Stimulated activated CD4-positive, alpha-beta T cell treated with anti-CD3 and anti-CD28 coated beads, Interleukin-2, amount 100 ng/mL, for 24 hours (primary cell): ENCODE results near the gene MAGI3.
"Not testable (repeated sequence)": the region's sequence is repeated elsewhere in the genome, so short reads cannot be mapped to it uniquely, and the experiment has no call there.

Source experiments
- DNase-seq, 2 donors: peaks; one replicate each; pipeline ENCODE4 v3.0.0-alpha.2; 2020

The MAGI3 gene

DNA sequence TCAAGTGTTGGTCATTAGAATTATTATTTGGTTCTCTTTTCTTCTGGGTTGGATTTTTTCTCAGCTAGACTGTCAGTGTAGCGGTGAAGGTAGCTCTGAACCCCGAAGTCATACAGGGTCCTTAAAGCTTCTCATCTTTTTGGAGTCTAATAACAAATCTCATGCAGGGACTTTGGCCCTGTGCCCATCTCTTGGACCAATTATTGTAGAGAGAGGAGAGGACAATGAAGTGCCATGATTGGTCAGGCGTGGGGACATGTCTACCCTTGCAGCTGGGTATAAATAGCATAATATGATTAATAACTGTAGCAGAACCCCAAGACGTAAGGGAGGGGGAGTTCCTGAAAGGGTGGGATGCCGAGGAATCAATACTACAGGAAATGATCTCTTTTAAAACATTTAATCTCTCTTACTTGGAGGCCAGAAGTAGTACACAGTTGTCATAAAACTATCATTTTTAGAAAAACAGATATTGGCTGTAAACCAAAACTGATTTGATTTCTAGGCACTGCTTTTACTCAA lies 8.8 kb downstream of the MAGI3 start:
- DNase-seq, result no peak

DNA sequence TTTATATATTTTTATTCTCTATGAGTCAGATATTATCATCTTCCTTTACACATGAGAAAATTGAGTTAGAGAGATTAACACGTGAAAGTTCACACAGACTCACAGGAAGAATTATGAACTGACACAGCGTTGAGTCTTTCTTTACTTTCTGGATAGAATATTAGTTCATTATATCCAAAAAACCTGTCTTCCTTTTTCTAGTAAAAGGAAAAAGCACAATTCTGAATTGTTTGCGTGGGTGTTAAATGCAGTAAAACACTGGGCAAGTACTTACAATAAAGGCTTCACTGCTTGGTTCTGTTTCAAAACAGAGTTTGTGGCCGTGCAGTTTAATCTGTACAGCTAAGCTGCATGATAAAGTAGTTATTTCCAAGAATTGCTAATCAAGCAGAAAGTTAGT lies 10.8 kb downstream of the MAGI3 start:
- no peak for DNase-seq

DNA sequence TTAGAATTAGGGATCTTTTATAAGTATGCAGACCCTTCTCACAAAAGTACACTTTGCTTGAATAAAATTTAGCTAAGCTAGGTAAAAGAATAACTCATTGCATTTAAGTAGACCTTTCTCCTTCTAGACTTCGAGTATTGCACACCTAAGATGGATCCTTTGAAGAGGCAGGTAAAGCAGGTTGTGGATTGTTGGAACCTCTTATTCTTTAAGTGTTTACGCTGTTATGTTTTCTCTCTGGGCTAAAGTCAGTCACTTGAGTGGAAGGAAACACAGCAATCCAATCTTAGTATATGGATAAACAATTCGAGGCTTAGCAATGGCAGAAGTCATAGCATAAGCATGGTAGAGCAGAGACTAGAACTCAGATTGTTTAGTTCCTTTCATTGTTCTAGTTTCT lies 11.4 kb downstream of the MAGI3 start:
- no peak for DNase-seq

DNA sequence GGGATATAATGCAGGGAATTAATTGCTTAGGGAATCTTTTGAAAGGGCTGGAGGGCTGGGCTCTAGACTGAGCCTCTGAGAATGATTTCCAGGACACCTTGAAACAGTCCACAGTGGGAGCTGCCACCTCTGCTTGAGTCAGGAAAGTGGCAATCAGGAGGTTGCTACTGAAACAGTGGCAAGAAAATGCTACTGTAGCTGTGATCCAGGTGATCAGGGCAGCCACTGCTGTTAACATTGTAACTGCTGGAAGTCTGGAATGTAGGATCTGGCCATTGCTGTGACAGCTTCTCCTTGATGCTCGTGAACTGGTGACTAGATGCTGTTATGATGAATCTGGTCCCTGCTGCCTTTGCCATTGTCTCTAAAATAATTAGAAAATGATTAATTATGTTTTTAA lies 12.8 kb downstream of the MAGI3 start:
- no peak for DNase-seq

DNA sequence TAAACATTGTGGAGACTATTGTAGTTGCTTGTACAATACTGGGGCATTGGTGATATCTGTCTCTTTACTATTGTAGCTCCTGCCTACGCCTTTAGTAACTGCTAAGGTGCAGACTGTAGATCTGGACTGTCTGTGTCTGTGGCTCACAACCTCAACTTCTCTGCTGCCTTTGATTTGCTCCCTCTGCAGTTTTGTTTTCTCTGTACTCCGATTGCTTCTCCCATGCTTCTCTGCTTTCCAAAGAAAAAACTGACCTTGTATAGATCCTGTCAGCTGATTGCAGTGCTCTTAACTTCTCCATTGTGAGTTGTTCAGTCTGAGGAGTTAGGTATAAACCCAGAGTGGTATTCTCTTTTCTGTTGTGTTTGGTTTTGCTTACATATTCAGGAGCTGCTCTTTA lies 15.3 kb downstream of the MAGI3 start:
- DNase-seq, result no peak

DNA sequence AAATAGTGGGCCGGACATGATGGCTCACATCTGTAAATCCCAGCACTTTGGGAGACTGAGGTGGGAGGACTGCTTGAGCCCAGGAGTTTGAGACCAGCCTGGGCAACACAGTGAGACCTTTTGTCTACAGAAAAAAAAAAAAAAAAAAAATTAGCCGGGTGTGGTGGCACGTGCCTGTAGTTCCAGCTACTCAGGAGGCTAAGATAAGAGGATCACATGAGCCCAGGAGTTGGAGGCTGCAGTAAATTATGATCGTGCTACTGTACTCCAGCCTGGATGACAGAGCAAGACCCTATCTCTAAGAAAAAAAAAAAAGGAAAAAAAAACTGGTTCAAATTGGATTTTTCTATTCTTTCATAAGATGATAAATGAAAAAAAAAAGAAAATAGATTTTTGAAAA lies 15.8 kb downstream of the MAGI3 start:
- DNase-seq, result not testable (repeated sequence)

DNA sequence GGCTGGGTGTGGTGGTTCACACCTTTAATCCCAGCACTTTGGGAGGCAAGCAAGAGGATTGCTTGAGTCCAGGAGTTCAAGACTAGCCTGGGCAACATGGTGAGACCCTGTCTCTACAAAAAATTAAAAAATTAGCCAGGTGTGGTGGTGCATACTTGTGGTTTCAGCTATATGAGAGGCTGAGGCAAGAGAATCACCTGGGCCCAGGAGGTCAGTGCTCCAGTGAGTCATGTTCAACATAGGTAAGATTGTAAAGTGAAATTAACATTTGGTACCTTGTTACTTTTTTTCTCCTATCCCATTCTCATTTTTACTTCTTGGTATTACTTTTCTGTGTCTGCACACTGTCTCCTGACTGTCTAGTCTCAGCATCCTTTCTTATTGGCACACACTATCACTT lies 19.0 kb downstream of the MAGI3 start:
- no peak for DNase-seq

DNA sequence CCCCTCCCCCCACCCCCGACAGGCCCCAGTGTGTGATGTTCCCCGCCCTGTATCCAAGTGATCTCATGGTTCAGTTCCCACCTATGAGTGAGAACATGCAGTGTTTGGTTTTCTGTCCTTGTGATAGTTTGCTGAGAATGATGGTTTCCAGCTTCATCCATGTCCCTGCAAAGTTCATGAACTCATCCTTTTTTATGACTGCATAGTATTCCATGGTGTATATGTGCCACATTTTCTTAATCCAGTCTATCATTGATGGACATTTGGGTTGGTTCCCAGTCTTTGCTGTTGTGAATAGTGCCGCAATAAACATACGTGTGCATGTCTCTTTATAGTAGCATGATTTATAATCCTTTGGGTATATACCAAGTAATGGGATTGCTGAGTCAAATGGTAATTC lies 21.7 kb downstream of the MAGI3 start:
- DNase-seq, result not testable (repeated sequence)

DNA sequence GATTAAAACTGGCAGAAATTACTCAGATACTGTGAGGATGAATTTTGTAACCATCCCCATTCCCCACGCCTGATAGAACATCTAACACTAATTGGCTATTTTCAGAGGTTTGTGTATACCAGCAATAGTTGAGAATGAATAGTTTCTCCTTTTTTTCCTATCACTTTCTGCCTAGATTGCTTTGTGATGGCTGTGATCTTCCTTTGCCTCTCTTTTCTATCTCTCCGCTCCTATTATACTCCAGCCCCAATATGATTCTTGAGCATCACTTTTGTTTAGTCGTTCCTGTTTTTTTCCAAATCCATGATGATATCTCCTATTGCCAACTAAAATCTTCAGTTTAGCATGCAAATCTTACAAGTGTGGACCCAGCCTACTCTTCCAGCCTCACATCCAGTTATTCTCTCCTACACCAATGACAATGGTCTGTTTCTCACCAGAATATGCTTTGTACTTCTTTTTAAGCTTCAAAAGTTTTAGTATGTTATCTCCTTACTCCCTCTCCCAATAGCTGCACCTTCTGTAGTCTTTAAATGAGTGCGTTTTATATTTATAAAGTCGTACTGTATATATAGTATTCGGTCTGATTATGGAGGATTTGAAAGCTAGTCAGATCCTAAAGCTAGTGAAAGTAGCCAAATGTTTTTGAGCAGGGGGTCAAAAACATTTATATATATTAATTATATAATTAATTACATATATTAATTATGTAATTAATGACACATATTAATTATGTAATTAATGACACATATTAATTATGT lies 25.2 kb downstream of the MAGI3 start:
- DNase-seq, result no peak

DNA sequence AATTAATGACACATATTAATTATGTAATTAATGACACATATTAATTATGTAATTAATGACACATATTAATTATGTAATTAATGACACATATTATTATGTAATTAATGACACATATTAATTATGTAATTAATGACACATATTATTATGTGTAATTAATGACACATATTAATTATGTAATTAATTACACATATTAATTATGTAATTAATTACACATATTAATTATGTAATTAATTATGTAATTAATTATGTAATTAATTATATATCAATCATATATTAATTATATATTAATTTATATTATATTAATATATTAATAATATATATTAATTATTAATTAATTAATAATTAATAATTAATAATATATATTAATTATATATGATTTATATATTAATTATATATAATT lies 25.8 kb downstream of the MAGI3 start:
- not testable (repeated sequence) for DNase-seq

DNA sequence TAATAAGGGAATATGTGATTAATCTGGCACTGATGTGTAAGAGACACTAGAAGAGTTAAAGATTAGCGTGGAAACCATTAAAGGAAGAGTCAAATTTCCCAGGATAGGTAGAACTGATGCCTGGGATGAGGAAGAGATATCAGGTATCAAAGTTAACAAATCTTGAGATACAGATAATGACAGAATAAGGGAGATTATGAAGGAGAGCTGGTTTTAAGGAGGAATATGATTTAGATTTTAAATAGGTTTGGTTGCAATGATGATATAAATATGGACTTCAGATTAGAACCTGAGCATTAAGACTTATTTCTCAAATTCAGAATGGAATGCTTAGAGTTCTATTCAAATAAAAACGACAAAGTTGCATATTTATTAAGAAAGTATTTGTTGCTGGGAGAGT lies 26.2 kb downstream of the MAGI3 start:
- DNase-seq, result no peak

DNA sequence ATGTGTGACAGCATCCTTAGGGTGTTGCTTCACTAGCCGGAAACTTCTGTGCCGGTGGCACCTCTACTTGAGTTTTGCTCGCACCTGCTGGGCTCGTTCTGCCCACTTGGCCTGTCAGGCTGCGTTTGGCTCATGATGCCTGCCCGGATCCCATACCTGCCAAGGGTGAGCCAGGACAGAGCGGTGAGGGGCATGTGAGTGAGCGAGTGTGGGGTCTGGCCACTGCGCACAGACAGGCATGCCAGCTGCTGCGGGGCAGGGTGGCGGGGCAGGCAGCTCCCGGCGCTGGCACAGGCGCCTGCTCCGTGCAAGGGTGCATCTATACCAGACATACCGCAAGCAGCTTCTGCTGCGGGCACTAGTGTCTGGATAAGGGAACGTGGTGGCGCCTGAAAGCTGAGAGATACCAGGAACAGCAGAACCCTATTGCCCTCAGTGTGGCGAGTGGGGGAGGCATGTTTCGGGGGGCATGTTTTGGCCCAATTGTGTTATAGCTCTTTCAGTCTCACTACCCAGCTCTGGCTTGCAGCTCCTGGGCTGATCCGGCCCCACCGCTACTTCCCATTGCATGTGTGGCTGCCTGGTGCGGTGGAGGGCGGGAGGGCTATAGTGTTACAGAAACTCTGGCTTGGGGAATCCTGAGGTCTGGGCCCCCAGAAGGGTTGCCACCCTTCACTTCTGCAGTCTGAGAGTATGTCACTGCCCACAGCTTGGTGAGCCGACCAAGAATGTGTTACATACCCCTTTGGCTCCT lies 32.2 kb downstream of the MAGI3 start:
- DNase-seq, result no peak

DNA sequence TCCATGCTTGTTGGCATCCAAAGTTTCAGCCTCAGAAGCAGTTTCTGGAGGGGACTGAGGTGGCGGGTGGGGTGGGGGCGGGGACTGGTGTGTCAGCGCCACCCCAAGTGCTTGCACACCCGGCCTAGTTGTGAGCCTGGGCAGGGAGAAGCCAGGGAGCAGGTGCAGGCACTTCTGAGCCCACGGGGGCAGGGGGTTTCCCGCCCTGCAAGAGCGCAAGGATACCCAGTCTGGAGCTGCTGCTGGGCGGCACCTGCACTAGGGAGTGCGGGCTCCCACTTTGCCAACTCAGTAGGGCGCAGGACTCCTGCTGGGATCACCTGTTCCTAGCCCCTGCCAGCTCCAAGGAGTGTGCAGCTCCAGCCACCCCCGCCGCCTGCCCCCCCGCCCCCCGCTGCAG lies 33.5 kb downstream of the MAGI3 start:
- DNase-seq, result no peak

DNA sequence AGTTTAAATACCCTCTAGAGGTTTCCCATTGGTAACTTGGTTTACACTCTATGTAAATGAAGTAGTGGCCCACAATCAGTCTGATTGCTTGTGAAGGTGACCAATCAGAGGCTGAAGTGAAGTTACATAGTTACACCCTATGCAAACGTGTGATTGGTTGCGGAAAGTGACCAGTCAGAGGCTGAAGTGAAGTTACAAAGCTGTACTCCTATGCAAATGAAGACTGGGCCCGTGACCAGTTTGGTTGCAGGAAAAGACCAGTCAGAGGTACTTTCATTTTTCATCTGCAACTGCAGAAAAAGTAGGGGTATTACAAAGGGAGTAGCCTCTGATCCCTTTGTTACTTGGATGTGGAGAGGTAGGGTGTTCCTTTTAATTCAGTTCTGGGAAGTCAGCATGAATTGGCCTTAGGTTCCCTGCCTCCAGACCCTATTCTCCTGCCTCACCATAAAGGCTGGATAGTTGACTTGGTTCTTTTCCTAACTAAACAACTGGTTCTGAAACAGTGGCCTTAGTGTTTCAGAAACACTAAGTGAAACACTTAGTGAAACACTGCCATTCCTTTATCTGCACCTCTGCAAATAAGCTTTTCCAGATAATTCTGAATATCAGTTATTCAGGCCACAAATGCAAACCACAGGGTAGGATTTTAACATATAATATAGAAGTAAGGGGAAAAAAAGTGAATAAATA lies 39.3 kb downstream of the MAGI3 start:
- no peak for DNase-seq

DNA sequence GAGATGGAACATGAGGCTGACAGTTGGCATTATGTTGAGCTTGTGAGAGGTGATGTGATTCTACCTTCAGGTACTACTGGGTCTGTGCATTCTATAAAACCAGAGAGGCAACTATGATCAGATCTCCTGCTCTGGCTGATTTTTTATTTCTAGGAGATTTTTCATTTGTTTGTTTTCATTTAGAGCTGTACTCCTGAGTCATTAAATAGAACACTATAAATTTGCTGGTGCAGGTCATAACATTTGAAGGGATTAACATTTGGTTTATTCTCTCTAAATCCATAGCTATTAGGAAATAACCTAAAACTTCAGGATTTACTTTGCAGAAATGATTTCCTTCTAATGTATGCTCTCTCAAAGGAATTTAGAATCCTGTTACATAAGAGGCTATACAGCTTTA lies 42.9 kb downstream of the MAGI3 start:
- no peak for DNase-seq

DNA sequence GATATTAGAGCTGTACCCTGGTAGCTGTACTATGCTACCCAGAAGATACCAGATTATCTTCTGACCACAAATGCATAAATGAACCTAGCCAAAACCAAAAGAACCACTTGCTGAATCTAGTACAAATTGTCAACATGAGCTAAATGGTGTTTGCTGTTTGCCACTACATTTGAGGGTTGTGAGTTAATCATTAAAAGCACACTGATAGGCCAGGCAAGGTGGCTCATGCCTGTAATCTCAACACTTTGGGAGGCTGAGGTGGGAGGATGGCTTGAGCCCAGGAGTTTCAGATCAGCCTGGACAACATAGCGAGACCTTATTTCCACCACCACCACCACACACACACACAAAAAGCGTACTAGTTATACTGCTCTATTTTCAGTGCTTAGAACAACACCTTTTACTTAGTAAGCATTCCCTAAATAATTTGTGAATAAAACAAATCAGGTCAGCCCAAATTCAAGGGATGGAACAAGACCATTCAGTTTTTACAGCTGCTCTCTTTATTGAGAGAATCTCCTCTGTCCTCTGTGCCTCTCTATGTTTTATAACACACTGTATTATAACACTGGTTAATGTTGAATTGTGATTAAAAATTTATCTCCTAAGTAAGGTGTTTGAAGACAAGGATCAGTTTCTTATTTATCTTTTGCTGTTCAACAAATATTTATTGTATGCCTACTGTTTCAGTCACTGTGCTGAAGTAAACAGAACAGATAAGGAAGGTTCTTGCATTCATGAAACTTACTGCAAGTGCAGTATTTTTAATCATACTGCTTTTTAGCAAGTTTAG lies 44.0 kb downstream of the MAGI3 start:
- DNase-seq, result no peak

DNA sequence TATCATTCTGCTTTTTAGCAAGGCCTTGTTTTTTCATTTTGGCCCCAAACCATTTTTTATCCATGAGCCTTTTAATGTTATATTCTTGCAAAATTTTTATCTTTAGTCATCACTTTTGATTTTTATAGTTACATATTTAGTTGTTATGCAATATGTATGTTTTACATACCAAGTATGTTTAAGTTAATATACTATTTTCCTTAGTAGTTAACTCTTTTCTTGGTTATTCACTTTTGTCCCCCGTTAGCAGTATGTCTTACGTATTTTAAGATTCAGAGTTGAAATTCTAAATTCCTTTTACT lies 44.5 kb downstream of the MAGI3 start:
- no peak for DNase-seq

DNA sequence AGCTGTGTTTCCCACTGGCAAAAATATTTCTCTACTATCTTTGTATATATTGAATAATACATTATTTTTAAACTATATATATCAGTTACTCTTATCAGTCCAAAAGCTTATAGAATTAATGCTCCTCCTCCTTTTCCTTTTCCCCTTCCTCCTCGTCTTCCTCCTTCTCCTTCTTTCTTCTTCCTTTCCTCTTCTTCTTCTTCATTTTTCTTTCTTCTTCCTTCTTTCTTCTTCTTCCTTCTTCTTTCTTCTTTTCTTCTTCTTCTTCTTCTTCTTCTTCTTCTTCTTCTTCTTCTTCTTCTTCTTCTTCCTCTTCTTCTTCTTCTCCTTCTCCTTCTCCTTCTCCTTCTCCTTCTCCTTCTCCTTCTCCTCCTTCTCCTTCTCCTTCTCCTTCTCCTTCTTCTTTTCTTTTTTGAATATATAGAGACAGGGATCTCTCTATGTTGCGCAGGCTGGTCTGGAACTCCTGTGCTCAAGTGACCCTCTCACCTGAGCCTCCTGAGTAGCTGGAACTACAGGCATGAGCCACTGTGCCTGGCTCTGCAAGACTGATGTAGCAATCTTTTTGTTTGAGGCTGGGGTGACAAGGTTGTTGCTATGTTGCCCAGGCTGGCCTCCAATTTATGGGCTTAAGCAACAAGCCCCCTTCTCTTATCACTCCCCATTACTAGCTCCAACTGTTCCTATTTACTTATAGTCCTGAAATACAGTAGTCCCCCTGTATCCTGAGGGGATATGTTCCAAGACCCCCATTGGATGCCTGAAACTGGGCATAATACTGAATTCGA lies 47.4 kb downstream of the MAGI3 start:
- no peak for DNase-seq

DNA sequence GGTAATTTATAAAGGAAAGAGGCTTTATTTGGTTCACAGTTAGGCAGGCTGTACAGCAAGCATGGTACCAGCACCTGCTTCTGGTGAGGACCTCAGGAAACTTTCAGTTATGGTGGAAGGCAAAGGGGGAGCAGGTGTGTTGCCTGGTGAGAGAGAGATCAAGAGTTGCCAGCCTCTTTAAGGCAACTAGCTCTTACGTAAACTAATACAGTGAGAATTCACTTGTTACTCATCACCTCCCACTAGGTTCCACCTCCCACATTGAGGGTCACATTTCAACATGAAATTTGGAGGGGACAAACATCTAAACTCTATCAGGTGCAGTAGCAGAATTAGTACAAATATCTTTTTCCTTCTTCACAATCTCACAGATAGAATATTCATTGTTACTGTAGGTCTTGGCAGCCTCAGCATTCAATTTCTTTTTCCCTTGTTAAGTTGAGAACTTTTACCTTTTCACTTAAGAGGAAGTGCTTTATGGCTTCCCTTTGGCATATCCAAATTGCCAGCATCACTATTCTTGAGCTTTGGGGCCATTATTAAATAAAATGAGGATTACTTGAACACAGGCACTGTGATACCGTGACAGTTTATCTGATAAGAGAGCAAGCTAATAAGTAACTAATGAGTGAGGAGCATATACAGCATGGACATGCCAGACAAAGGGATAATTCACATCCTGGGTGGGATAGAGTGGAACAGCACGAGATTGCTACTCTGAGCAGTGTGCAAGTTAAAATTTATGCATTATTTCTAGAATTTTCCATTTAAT lies 48.4 kb downstream of the MAGI3 start:
- DNase-seq, result no peak

DNA sequence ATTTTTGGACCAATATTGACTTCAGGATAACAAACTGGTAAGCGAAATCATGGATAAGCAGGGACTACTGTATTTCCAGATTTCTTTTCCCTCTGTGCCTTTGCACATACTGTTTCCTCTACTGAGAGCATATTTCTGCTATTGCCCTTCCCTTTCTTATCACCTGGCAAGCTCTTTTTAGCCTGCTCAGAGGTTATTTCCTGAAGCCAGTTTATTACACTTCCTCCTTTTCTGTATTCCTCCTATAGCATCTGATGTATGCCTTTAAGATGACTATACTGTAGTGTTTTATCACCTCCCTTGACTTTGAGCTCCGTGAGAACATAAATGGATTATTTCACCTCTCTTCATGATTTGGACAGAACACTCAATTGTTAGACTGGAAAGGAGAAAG lies 49.0 kb downstream of the MAGI3 start:
- DNase-seq, result no peak

DNA sequence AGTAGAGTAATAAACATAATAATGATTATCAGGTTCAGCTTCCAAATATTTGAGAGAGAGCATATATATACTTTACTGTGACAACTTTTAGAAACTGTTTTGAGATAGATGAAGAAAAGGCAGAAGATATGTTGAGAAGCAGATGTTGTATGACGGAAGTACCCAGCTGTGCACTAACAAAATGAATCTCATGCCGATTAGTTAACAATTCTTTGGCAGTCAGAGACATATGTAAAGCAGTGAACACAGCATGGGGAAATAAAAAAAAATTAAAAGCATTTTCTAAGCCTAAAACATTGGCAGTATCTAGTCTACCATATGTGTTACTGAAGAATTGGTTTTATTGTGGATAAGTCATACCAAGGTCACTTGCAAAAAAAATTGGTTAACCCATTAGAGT lies 51.8 kb downstream of the MAGI3 start:
- no peak for DNase-seq

DNA sequence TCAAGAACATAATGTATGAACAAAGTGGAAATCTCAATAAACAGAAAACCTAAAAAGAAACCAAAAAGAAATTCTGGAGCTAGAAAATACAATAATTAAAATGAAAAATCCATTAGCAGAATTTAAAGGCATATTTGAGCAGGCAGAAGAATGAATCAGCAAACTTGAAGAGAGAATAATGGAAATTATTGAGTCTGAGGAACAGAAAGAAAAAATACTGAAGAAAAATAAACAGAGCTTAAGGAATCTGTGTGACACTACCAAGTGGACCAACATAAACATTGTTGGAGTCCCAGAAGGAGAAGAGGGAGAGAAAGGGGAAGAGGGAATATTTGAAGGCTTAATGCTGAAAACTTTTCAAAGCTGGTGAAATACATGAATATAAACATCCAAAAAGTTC lies 54.5 kb downstream of the MAGI3 start:
- no peak for DNase-seq
